GM12865 (cell line): ENCODE measurements around the gene RALGPS1.

Experiments
- DNase-seq: peaks from one replicate; pipeline ENCODE4 v3.0.0; 2010; ENCODE audit warnings: low read depth
- H3K4me3 ChIP-seq: 2 replicates; pipeline ENCODE4 v1.5.1; 2011; ENCODE audit warnings: mild to moderate bottlenecking, low read depth, low read length, control low read depth
- TF ChIP-seq, protein P1 (sequence below): IDR thresholded peaks from 2 replicates; pipeline ENCODE4 v1.5.1; 2011; ENCODE audit warnings: low read length, control low read depth, low read depth, inconsistent platforms; ENCODE audit not compliant: insufficient read depth; ENCODE audit errors: missing control alignments

Gene RALGPS1

DNA sequence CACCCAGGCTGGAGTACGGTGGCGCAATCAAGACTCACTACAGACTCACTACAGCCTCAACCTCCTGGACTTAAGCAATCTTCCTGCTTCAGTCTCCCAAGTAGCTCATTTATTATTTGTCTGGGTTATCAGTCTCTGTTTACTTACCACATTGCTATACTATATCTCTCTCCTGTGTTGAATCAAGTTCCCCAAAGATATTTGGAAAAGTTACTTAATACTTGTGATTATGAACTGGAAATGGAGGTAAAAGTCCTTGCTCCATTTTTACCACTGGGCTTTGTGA lies 152.2 kb downstream of the RALGPS1 start:
- H3K4me3 ChIP-seq: no peak overlapping the region
- no peak for DNase-seq
- TF ChIP-seq, protein P1, sequence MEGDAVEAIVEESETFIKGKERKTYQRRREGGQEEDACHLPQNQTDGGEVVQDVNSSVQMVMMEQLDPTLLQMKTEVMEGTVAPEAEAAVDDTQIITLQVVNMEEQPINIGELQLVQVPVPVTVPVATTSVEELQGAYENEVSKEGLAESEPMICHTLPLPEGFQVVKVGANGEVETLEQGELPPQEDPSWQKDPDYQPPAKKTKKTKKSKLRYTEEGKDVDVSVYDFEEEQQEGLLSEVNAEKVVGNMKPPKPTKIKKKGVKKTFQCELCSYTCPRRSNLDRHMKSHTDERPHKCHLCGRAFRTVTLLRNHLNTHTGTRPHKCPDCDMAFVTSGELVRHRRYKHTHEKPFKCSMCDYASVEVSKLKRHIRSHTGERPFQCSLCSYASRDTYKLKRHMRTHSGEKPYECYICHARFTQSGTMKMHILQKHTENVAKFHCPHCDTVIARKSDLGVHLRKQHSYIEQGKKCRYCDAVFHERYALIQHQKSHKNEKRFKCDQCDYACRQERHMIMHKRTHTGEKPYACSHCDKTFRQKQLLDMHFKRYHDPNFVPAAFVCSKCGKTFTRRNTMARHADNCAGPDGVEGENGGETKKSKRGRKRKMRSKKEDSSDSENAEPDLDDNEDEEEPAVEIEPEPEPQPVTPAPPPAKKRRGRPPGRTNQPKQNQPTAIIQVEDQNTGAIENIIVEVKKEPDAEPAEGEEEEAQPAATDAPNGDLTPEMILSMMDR: no peak

DNA sequence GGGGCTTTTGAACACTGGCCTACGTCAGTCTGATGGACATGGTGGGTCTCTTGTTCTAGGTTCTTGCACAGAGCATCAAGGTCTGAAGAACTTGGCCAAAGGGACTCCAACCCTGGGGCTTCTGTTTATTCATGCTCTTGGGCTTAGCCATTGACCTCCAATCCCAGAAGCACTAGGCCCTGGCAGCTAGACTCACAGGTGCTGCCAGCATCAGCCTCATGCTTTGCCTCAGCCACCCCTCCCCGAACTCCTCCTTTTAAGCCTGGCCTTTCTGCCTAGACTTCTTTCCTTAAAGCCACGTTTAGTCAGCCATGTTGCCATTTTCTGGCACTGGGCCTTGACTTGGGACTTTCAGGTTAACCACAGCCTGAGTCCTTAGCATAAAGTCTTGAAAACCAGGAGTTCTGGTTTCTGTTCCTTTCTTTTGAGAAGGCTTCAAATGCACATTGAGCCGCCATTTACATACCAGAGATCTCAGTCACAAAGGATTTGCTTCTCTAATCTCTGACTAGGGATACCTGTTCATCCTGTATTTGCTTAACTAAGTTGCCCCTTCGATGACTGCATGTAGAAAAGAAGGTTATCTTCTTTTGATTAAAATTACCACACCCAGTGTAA lies 153.1 kb downstream of the RALGPS1 start:
- TF ChIP-seq, protein P1: no peak
- no peak overlapping the region for H3K4me3 ChIP-seq
- DNase-seq: peak; percentile 6

DNA sequence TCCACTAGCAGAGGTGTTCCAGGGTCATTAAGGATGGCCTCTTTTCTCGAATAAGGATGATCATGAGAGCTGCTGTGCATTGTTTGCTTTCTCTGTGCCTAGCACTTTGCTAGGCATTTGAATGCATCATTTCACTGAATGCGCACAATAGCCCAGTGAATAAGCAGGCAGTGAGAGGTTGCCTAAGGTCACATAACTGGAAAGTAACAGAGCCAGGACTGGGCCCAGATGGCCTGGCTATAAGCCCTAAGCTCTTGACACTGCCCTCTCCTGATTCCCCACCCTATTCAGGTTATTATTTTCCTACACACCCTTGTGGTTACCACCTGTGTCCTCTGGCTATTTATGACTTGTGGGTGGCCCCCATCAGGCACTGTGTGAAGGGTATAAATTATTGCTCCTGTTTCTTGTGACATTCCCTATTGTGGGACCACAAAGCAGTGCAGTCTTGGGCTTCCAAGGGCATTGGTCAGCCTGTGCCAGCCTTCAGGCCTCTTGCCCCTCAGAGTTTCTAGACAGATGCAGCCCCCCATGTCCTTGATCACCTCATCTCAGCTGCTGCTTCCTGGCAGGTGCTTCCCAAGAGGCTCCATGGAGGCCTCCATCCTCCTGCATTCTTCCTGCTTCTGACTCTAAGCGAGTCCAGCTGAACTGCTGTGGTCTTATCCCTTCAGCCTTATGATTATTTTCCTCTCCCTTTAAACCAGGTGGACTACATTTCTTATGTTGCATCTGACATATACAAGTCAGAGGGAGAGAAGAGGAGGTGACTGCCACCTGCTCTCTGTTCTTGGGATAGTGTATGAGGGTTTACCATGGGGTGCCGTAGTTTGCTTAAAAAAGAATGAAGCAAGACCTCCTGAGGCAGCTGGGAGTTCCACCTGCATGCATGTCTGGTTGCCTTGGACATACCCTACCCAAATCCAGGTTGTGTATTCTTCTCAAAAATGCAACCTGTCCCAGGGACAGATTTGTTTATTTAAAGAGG lies 160.3 kb downstream of the RALGPS1 start:
- no peak overlapping the region for H3K4me3 ChIP-seq
- TF ChIP-seq, protein P1: no peak
- DNase-seq: no peak

DNA sequence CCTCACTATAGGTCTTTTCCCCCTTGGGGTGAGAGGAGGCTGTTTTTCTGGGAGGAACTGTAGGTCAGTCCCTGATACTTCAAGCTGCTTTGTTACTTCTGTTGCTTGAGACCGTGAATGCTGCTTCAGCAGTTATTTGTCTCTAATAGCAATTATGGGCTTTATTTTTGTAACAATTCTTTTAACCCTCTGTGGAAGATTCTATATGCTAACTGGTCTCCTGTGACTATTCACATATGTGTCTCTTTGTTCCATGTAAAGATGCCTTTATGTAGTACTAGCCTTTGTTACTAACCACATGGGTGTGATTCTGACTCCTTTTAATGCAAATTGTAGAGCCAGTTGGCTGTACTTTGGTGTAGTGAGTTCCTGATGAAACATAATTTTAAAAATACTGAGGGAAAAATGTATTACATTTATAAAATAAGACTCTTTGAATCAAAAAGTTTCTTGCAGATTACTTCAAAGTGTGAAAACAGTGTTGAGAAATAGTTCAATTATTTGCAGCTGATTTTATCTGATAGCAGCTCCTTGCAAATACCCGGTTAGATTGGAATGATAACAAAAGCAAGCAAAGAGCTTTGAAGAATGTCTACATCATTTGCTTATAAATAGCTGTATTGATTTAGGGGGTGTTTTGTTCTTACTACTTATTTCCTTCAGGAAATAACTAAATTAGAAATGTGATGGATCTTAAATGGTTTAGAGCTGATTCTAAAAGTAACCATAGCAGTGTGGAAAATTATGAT lies 161.2 kb downstream of the RALGPS1 start:
- no peak for DNase-seq
- TF ChIP-seq, protein P1: no peak
- H3K4me3 ChIP-seq: no peak overlapping the region

DNA sequence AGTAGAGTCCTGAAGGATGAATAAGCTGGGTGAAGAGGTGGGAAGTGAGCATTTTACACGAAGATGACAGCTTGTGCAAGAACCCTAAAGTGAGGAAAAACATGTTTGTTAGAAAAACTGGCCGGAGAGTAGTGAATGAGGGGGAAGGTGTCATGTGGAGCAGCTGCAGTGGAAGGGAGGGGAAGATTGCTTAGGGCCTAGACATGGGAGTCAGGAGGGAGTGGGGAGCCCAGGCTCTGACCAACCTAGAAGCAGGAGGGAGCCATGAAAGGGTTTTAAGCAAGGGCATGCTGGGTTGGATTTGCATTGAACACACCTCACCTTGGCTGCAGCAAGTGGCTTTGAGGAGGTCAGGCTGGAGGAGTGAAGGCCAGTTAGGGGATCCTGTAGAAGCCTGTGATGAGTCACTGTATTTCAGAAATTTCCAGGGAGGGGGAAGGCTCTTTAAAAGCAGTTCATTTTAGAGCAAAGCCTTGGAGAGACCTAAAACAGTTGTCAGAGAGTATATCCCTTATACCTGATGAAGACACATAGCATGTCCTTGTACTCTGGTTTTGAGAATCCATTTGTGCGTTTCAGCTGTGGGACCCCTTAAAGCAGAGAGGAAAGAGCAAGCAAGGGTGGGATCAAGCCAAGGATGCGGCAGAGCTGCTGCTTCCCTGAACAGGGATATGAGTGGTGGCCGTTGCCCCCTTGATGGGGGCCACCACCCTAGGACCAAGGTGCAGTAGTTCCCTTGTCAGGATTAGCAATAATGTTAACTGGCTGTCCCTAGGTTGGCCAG lies 162.5 kb downstream of the RALGPS1 start:
- no peak for DNase-seq
- H3K4me3 ChIP-seq: no peak overlapping the region
- TF ChIP-seq, protein P1: no peak

DNA sequence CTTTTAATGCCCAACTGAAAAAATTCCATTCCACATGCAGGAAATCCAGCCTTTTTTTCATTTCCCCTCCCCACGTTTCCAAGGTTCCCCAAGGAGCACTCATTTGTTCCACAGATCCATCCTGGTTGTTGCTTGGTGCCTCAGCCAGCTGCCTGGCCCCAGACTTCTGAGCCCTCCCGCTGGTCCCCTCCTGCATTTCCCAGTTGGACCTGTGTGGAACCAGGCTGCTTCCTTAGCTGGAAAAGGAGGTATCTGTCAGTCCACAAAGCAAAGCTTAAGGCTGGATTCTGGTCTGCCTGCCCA lies 163.0 kb downstream of the RALGPS1 start:
- no peak overlapping the region for H3K4me3 ChIP-seq
- TF ChIP-seq, protein P1: no peak
- no peak for DNase-seq
